HFF-Myc (cell line): ENCODE data around the gene OR51L1.

Experiments
- DNase-seq: peaks from one replicate; pipeline ENCODE4 v3.0.0-alpha.2; 2011; ENCODE audit warnings: low read depth; ENCODE audit errors: extremely low read depth
- H3K4me3 ChIP-seq: replicated peaks from 2 replicates; pipeline ENCODE4 v1.5.1; 2011; ENCODE audit warnings: low read depth, mild to moderate bottlenecking, control low read depth, low read length
- CTCF ChIP-seq: IDR thresholded peaks from 2 replicates; pipeline ENCODE4 v1.5.1; 2012; ENCODE audit warnings: mild to moderate bottlenecking, low read depth, low read length, control low read depth; ENCODE audit errors: missing control alignments

The OR51L1 gene

GRCh38 chr11:4979036-4979435 is 15.6 kb upstream of the OR51L1 start:
- H3K4me3 ChIP-seq: no peak overlapping the region
- DNase-seq: no peak
- no peak for TF ChIP-seq CTCF

GRCh38 chr11:4982678-4983077 is 12.0 kb upstream of the OR51L1 start:
- no peak for TF ChIP-seq CTCF

GRCh38 chr11:4983841-4984240 is 10.8 kb upstream of the OR51L1 start:
- DNase-seq: no peak
- H3K4me3 ChIP-seq: no peak overlapping the region
- no peak for TF ChIP-seq CTCF

More at GRCh38 chr11:4982678-4983077, 12.0 kb upstream of the OR51L1 start:
- no peak overlapping the region for H3K4me3 ChIP-seq
- DNase-seq: no peak

- H3K4me3 ChIP-seq: no peak overlapping the region
- no peak for DNase-seq
- no peak for TF ChIP-seq CTCF
Measured at GRCh38 chr11:4991060-4991459, 3.6 kb upstream of the OR51L1 start.

GRCh38 chr11:5004424-5005274 is 10.0 kb downstream of the OR51L1 start:
- TF ChIP-seq CTCF: peak; percentile 37
- no peak overlapping the region for H3K4me3 ChIP-seq
- peak; percentile 9 for DNase-seq

- no peak for DNase-seq
- no peak overlapping the region for H3K4me3 ChIP-seq
- no peak for TF ChIP-seq CTCF
Measured at GRCh38 chr11:5007561-5007960, 12.9 kb downstream of the OR51L1 start.
